Measurements from ENCODE around the gene GPR18.

GRCh38 chr13:99278843-99279242, 20.7 kb upstream of the GPR18 start:
- no peak for TF ChIP-seq CTCF (IDR thresholded peaks at IDR 0.05)
- no peak for TF ChIP-seq EZH2 (IDR thresholded peaks at IDR 0.05)
- TF ChIP-seq EZH2phosphoT487 (IDR thresholded peaks at IDR 0.05), result no peak

Data from neural progenitor cell (in vitro differentiated cells).